Neural progenitor cell (in vitro differentiated cells): ENCODE data around the gene GPR162. TPM values are rescaled to one million over a fixed set of nuclear protein-coding genes. Genes with fewer than 3 reads are reported as not detected.

Experiments used
- DNase-seq: peaks from one replicate; pipeline ENCODE4 v3.0.0-alpha.2; 2016; ENCODE audit warnings: low spot score
- H2AFZ ChIP-seq: fragments of 200-600 bp; sonication (generic); replicated peaks from 2 replicates; pipeline ENCODE4 v1.6.1; 2016; ENCODE audit warnings: antibody characterized with exemption
- H3F3A ChIP-seq: fragments of 200-600 bp; sonication (generic); 2 replicates; pipeline ENCODE4 v1.6.1; 2016; ENCODE audit warnings: antibody characterized with exemption, low read depth
- H3K27ac ChIP-seq: fragments of 200-600 bp; sonication (generic); 2 replicates; pipeline ENCODE4 v1.5.1; 2016; ENCODE audit warnings: mild to moderate bottlenecking
- H3K27me3 ChIP-seq: fragments of 200-600 bp; sonication (generic); 2 replicates; pipeline ENCODE4 v1.6.1; 2016; ENCODE audit warnings: mild to moderate bottlenecking, moderate library complexity
- H3K36me3 ChIP-seq: fragments of 200-600 bp; sonication (generic); 2 replicates; pipeline ENCODE4 v1.5.1; 2016
- H3K4me1 ChIP-seq: fragments of 200-600 bp; sonication (generic); 2 replicates; pipeline ENCODE4 v1.6.1; 2016; ENCODE audit warnings: mixed run types
- H3K4me2 ChIP-seq: fragments of 200-600 bp; sonication (generic); 2 replicates; pipeline ENCODE4 v1.6.1; 2016
- H3K4me3 ChIP-seq: fragments of 200-600 bp; sonication (generic); 2 replicates; pipeline ENCODE4 v1.5.1; 2016
- H3K79me2 ChIP-seq: fragments of 200-600 bp; sonication (generic); 2 replicates; pipeline ENCODE4 v1.6.1; 2016; ENCODE audit warnings: low read depth
- H3K9ac ChIP-seq: fragments of 200-600 bp; sonication (generic); 2 replicates; pipeline ENCODE4 v1.6.1; 2016
- H3K9me3 ChIP-seq: fragments of 200-600 bp; sonication (generic); 2 replicates; pipeline ENCODE4 v1.5.1; 2016; ENCODE audit warnings: low read depth
- H4K20me1 ChIP-seq: fragments of 200-600 bp; sonication (generic); 2 replicates; pipeline ENCODE4 v1.6.1; 2016; ENCODE audit warnings: low read depth
- H3K27ac Mint-ChIP-seq: 3 replicates; pipeline ENCODE4 v1.8.0; 2021; ENCODE audit warnings: mixed read lengths
- H3K27me3 Mint-ChIP-seq: 2 replicates; pipeline ENCODE4 v1.8.0; 2022; ENCODE audit warnings: low read depth, mild to moderate bottlenecking, inconsistent platforms, moderate library complexity, mixed read lengths; ENCODE audit not compliant: insufficient read depth
- H3K36me3 Mint-ChIP-seq: 3 replicates; pipeline ENCODE4 v1.8.0; 2021; ENCODE audit warnings: mixed read lengths
- H3K4me1 Mint-ChIP-seq: 3 replicates; pipeline ENCODE4 v1.8.0; 2021; ENCODE audit warnings: mixed read lengths
- H3K4me3 Mint-ChIP-seq: 3 replicates; pipeline ENCODE4 v1.8.0; 2021; ENCODE audit warnings: mild to moderate bottlenecking, moderate library complexity, mixed read lengths
- H3K9me3 Mint-ChIP-seq: 3 replicates; pipeline ENCODE4 v1.8.0; 2020; ENCODE audit warnings: mixed read lengths
- EZH2 ChIP-seq: fragments of 200-600 bp; sonication (generic); IDR thresholded peaks from 2 replicates; pipeline ENCODE4 v1.6.1; 2017; ENCODE audit warnings: antibody characterized with exemption, mild to moderate bottlenecking, moderate library complexity
- EZH2phosphoT487 ChIP-seq: fragments of 200-600 bp; sonication (generic); IDR thresholded peaks from 2 replicates; pipeline ENCODE4 v1.6.1; 2017; ENCODE audit warnings: antibody characterized with exemption
- total RNA-seq: library from RNA; depleted of rRNA; stranded (reverse); fragments of >200 nt; gene quantifications from 2 replicates; pipeline ENCODE4 v1.2.3, GENCODE V29; 2015; ENCODE audit warnings: low replicate concordance
- TF ChIP-seq, protein P1 (sequence below): fragments of 200-600 bp; sonication (generic); IDR thresholded peaks from 2 replicates; pipeline ENCODE4 v1.5.1; 2017; ENCODE audit warnings: antibody characterized with exemption, mild to moderate bottlenecking

GPR162 gene
- total RNA-seq, 1 donor from 2014 or later, result 10.0 TPM

DNA sequence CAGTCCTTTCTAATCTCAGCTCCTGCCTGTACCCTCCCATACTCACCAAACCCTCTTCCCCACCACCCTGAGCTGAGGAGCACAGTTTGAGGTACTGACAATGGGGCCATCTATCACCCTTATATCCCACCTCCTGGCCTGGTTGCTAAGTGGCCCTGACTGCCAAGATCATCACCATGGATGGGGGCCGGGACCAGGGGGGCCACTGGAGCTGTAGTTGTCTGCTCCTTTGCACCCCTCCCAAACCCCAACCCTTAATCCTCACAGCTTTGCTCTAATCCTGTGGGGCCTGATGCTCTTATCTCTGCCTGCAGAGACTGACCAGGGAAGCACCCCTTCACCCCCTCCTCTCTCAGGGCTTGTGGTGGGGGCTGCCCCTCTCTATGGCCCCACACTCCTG, 18.7 kb downstream of the GPR162 start:
- Histone ChIP-seq H3K4me3 (no peak overlapping the region), H3K4me2 (peak overlapping the region; percentile 58), H3F3A (peaks cover 53% of the 10 kb centered on the region), H3K36me3 (no peaks in the 10 kb centered on the region), H4K20me1 (peaks cover 53% of the 10 kb centered on the region), H3K27me3 (no peaks in the 10 kb centered on the region), H2AFZ (no peak overlapping the region), H3K9me3 (no peaks in the 10 kb centered on the region), H3K27ac (peak overlapping the region; percentile 55), H3K79me2 (no peaks in the 10 kb centered on the region), H3K4me1 (peaks cover 27% of the 10 kb centered on the region), H3K9ac (no peak overlapping the region)
- Mint-ChIP-seq H3K36me3 (peaks cover 29% of the 10 kb centered on the region), H3K4me3 (peak overlapping the region; percentile 21), H3K27me3 (peaks cover 6% of the 10 kb centered on the region), H3K27ac (peak overlapping the region; percentile 90), H3K4me1 (peaks cover 26% of the 10 kb centered on the region), H3K9me3 (no peaks in the 10 kb centered on the region)
- peak; percentile 60 for DNase-seq
- TF ChIP-seq EZH2phosphoT487 (peak; percentile 61), EZH2 (no peak)
- TF ChIP-seq, protein P1, sequence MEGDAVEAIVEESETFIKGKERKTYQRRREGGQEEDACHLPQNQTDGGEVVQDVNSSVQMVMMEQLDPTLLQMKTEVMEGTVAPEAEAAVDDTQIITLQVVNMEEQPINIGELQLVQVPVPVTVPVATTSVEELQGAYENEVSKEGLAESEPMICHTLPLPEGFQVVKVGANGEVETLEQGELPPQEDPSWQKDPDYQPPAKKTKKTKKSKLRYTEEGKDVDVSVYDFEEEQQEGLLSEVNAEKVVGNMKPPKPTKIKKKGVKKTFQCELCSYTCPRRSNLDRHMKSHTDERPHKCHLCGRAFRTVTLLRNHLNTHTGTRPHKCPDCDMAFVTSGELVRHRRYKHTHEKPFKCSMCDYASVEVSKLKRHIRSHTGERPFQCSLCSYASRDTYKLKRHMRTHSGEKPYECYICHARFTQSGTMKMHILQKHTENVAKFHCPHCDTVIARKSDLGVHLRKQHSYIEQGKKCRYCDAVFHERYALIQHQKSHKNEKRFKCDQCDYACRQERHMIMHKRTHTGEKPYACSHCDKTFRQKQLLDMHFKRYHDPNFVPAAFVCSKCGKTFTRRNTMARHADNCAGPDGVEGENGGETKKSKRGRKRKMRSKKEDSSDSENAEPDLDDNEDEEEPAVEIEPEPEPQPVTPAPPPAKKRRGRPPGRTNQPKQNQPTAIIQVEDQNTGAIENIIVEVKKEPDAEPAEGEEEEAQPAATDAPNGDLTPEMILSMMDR, result no peak

DNA sequence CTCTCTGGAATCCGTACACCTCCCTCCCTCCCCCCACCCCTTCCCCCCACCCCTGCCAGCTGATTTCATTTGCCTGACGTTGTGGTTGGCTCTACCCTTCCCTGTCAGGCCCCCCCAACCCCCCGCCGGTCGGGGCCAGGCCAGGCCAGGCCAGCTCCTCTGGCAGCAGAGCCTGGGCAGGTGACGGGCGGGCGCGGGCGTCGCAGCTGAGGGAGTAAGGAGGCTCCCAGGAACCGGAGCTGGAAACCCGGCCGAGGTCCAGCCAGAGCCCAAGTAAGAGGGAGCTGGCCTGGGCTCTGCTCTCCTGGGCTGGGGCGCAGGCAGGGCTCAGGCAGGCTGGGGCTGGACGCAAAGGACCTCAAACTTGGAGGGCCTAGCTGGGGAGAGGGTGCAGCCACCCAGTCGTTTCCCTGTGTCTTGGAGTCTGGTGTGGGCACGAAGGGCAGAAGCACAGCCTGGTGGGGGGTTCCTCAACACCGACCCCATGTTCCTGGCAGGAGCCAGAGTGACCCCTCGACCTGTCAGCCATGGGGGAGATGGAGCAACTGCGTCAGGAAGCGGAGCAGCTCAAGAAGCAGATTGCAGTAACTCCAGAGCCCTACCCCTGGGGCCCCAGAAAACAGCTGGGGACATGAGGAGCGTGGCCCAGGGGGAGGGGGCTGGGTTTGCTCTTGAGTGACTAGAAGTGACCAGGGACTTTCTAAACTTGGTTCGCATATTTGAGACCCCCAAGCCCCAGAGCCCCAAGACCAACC, 19.3 kb downstream of the GPR162 start, which contains the start of gene GNB3:
GNB3 (plus strand) TSS at position 165 of the 755 bp plus-strand sequence; CDS start at position 528, 363 bp downstream.
- Mint-ChIP-seq H3K27me3 (peaks cover 6% of the 10 kb centered on the region), H3K36me3 (peaks cover 29% of the 10 kb centered on the region), H3K9me3 (no peaks in the 10 kb centered on the region)

DNA sequence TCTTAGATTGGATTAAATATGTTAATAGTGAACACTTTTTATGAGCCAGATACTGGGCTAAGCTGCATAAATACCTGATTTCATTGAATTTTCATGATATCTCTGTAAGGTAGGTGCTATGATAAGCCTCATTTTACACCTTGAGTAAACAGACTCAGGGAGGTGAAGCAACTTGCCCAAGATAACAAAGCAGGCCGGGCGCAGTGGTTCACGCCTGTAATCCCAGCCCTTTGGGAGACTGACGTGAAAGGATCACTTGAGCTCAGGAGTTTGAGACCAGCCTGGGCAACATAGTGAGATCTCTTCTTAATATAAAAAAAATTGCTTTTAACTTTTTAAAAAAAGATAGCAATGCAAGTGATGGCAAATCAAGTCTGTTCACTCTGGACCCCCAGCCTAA, 20.5 kb downstream of the GPR162 start:
- no peaks in the 10 kb centered on the region for H3K36me3 ChIP-seq

More for the DNA sequence above, 19.3 kb downstream of the GPR162 start, which contains the start of gene GNB3:
- Histone ChIP-seq H2AFZ (no peak within 1 kb of the TSS), H3F3A (peaks cover 49% of the 10 kb centered on the region), H3K4me2 (peak within 1 kb of the TSS; percentile 58), H4K20me1 (peaks cover 47% of the 10 kb centered on the region), H3K27me3 (no peaks in the 10 kb centered on the region), H3K4me3 (no peak within 1 kb of the TSS), H3K9ac (no peak within 1 kb of the TSS), H3K79me2 (no peaks in the 10 kb centered on the region), H3K4me1 (peaks cover 27% of the 10 kb centered on the region), H3K9me3 (no peaks in the 10 kb centered on the region), H3K36me3 (no peaks in the 10 kb centered on the region), H3K27ac (peak within 1 kb of the TSS; percentile 55)
- Mint-ChIP-seq H3K27ac (peak within 1 kb of the TSS; percentile 90), H3K4me1 (peaks cover 24% of the 10 kb centered on the region), H3K4me3 (peak within 1 kb of the TSS; percentile 21)
- TF ChIP-seq EZH2phosphoT487 (no peak), EZH2 (no peak)
- TF ChIP-seq, protein P1, result no peak
- no peak for DNase-seq

More for the DNA sequence above, 20.5 kb downstream of the GPR162 start:
- no peak for DNase-seq
- Histone ChIP-seq H3K4me2 (no peak overlapping the region), H3K27me3 (no peaks in the 10 kb centered on the region), H3K4me3 (no peak overlapping the region), H3K9me3 (no peaks in the 10 kb centered on the region), H2AFZ (no peak overlapping the region), H3K9ac (no peak overlapping the region), H3K79me2 (no peaks in the 10 kb centered on the region), H3K4me1 (peaks cover 27% of the 10 kb centered on the region), H4K20me1 (peaks cover 41% of the 10 kb centered on the region), H3F3A (peaks cover 47% of the 10 kb centered on the region), H3K27ac (no peak overlapping the region)
- TF ChIP-seq EZH2 (no peak), EZH2phosphoT487 (no peak)
- TF ChIP-seq, protein P1, result no peak
- Mint-ChIP-seq H3K36me3 (peaks cover 34% of the 10 kb centered on the region), H3K9me3 (no peaks in the 10 kb centered on the region), H3K27ac (no peak overlapping the region), H3K27me3 (peaks cover 6% of the 10 kb centered on the region), H3K4me3 (no peak overlapping the region), H3K4me1 (peaks cover 28% of the 10 kb centered on the region)
